B cell (primary cell): Measurements from ENCODE around the gene MME. TPM values are rescaled to one million over a fixed set of nuclear protein-coding genes. Genes with fewer than 3 reads are reported as not detected.
"Not testable (repeated sequence)": the region's sequence is repeated elsewhere in the genome, so short reads cannot be mapped to it uniquely, and the experiment has no call there.

Experiments used
- ATAC-seq: fragments of 200-7000 bp; cut with Tn5 transposase; one replicate; pipeline ENCODE4 v1.10.0; 2021; ENCODE audit warnings: low read depth, mild to moderate bottlenecking, moderate number of reproducible peaks, moderate library complexity
- CTCF ChIA-PET: fragments of 350-600 bp; sonication (Branson Sonifier 250); formaldehyde crosslinking; loops from one replicate; lab custom pipeline; 2021; ENCODE audit warnings: antibody characterized with exemption, inconsistent platforms; lab: Charles Lee
- POLR2A ChIA-PET: fragments of 350-600 bp; sonication (Branson Sonifier 250); formaldehyde crosslinking; loops from one replicate; lab custom pipeline; 2021; ENCODE audit warnings: antibody characterized with exemption; lab: Charles Lee
- DNase-seq: peaks from one replicate; pipeline ENCODE4 v3.0.0; 2013
- H2AFZ ChIP-seq: 2 replicates; pipeline ENCODE4 v1.6.1; 2012; ENCODE audit warnings: mild to moderate bottlenecking, low read depth, low read length; ENCODE audit not compliant: insufficient read depth, poor library complexity, severe bottlenecking
- H3K27ac ChIP-seq, 2 donors: 1 replicate in 1 of 2; 2 replicates in 1 of 2; pipeline ENCODE4 v1.5.1; 2012 to 2013; ENCODE audit warnings: low read length in 2 of 2, mild to moderate bottlenecking in 2 of 2, moderate library complexity in 1 of 2
- H3K27me3 ChIP-seq, 4 experiments: fragments of 200-600 bp in 1 of 4; sonication (generic) in 1 of 4; replicated peaks in 1 of 4; 1 replicate in 2 of 4; 2 replicates in 2 of 4; pipeline versions ENCODE4 v1.6.1 to v1.7.0; 2013 to 2016; ENCODE audit warnings: low read length in 3 of 4, mild to moderate bottlenecking in 2 of 4, mixed read lengths in 1 of 4, moderate library complexity in 1 of 4; ENCODE audit not compliant: insufficient read depth in 4 of 4, control insufficient read depth in 3 of 4; ENCODE audit errors: control extremely low read depth in 1 of 4
- H3K36me3 ChIP-seq, 2 experiments: replicated peaks in 1 of 2; 1 replicate in 1 of 2; 2 replicates in 1 of 2; pipeline versions ENCODE4 v1.6.1 to v1.7.1; 2013; ENCODE audit warnings: low read length in 1 of 2; ENCODE audit not compliant: insufficient read depth in 2 of 2, control insufficient read depth in 1 of 2; ENCODE audit errors: control extremely low read depth in 1 of 2, extremely low read depth in 1 of 2
- H3K4me1 ChIP-seq, 2 donors: fragments of 200-600 bp in 1 of 2; sonication (generic) in 1 of 2; 1 replicate in 1 of 2; 2 replicates in 1 of 2; pipeline versions ENCODE4 v1.5.1 to v1.6.1; 2013 to 2017; ENCODE audit warnings: low read length in 2 of 2; ENCODE audit not compliant: control insufficient read depth in 2 of 2, insufficient read depth in 2 of 2
- H3K4me2 ChIP-seq: replicated peaks from 2 replicates; pipeline ENCODE3; 2012; ENCODE audit warnings: mild to moderate bottlenecking, low read depth, low read length; ENCODE audit not compliant: poor library complexity, severe bottlenecking
- H3K4me3 ChIP-seq, 5 experiments: fragments of 200-600 bp in 1 of 5; sonication (generic) in 1 of 5; 1 replicate in 3 of 5; 2 replicates in 2 of 5; pipeline versions ENCODE4 v1.5.1 to v1.7.0; 2011 to 2016; ENCODE audit warnings: low read length in 4 of 5, mild to moderate bottlenecking in 4 of 5, low read depth in 2 of 5, control low read depth in 1 of 5, moderate library complexity in 1 of 5; ENCODE audit not compliant: insufficient read depth in 1 of 5; ENCODE audit errors: control extremely low read depth in 1 of 5, extremely low read depth in 1 of 5
- H3K79me2 ChIP-seq: fragments of 200-600 bp; sonication (generic); one replicate; pipeline ENCODE4 v1.6.0; 2016; ENCODE audit warnings: low read length; ENCODE audit not compliant: control insufficient read depth, insufficient read depth
- H3K9ac ChIP-seq: fragments of 200-600 bp; sonication (generic); 2 replicates; pipeline ENCODE4 v1.6.1; 2017; ENCODE audit warnings: mild to moderate bottlenecking, low read length, moderate library complexity
- H3K9me3 ChIP-seq, 3 donors: one replicate each; pipeline versions ENCODE4 v1.6.1 to v1.7.1; 2013; ENCODE audit warnings: low read length in 2 of 3; ENCODE audit not compliant: control insufficient read depth in 2 of 3, insufficient read depth in 1 of 3; ENCODE audit errors: control extremely low read depth in 1 of 3
- H4K20me1 ChIP-seq: 2 replicates; pipeline ENCODE4 v1.6.0; 2012; ENCODE audit warnings: mild to moderate bottlenecking, low read length; ENCODE audit not compliant: insufficient read depth, control insufficient read depth, poor library complexity, severe bottlenecking
- H3K27ac Mint-ChIP-seq: one replicate; pipeline ENCODE4 v1.8.0; 2021; ENCODE audit warnings: mixed read lengths
- H3K27me3 Mint-ChIP-seq: one replicate; pipeline ENCODE4 v1.8.0; 2021; ENCODE audit warnings: mixed read lengths
- H3K4me1 Mint-ChIP-seq: one replicate; pipeline ENCODE4 v1.8.0; 2021; ENCODE audit warnings: mixed read lengths
- H3K4me3 Mint-ChIP-seq: one replicate; pipeline ENCODE4 v1.8.0; 2021; ENCODE audit warnings: mixed read lengths
- H3K9me3 Mint-ChIP-seq: one replicate; pipeline ENCODE4 v1.8.0; 2022; ENCODE audit warnings: mixed read lengths; ENCODE audit not compliant: insufficient read depth
- CTCF ChIP-seq: fragments of 200-600 bp; IDR thresholded peaks from one replicate; pipeline ENCODE4 v1.8.0; 2022; ENCODE audit warnings: antibody characterized with exemption, mild to moderate bottlenecking
- EZH2 ChIP-seq: IDR thresholded peaks from 2 replicates; pipeline ENCODE4 v1.6.1; 2012; ENCODE audit warnings: borderline replicate concordance, low read depth, mild to moderate bottlenecking, moderate library complexity, low read length; ENCODE audit not compliant: insufficient read depth, poor library complexity, severe bottlenecking
- WGBS: methylation state at CpG from one replicate; pipeline ENCODE4 v1.1.5; 2013; ENCODE audit warnings: missing lambda C conversion rate; ENCODE audit not compliant: insufficient coverage; 5-methylcytosine and 5-hydroxymethylcytosine counted together
- intact Hi-C: fragments of 100-400 bp; cut with micrococcal nuclease; formaldehyde crosslinking; loops from one replicate; pipeline ENCODE4 v1.10.0; 2022
- polyA plus RNA-seq: library from polyadenylated mRNA; depleted of rRNA; stranded (reverse); fragments of >200 nt; gene quantifications from 2 replicates; pipeline ENCODE4 v1.2.3, GENCODE V29; 2012
- total RNA-seq, 2 donors: library from RNA; stranded (reverse); fragments of 120-200 nt in 1 of 2; gene quantifications; 1 replicate in 1 of 2; 2 replicates in 1 of 2; pipeline versions ENCODE4 v1.2.3 to v1.2.4, GENCODE V29; 2013 to 2022

Gene MME
- total and polyA plus RNA-seq, 2 donors (not counting 1 experiment from before 2014, with no cell fraction given): 0.88 to 11.2 TPM

- peak overlapping the region; percentile 1 for H3K4me2 ChIP-seq
- no peaks in the 10 kb centered on the region for H4K20me1 ChIP-seq
- Mint-ChIP-seq H3K4me1 (peaks cover 17% of the 10 kb centered on the region), H3K27ac (no peak overlapping the region), H3K4me3 (no peak overlapping the region), H3K9me3 (peaks cover 2% of the 10 kb centered on the region), H3K27me3 (no peaks in the 10 kb centered on the region)
- no peaks in the 10 kb centered on the region for H3K36me3 ChIP-seq
- ChIA-PET POLR2A (no interaction called here), CTCF (no interaction called here)
- H3K79me2 ChIP-seq: no peaks in the 10 kb centered on the region
- WGBS: 78% methylated on average over 4 of the region's 4 CpGs
- TF ChIP-seq CTCF (no peak), EZH2 (no peak)
- no peak for DNase-seq
- H3K4me1 ChIP-seq: peaks cover 9 to 10% of the 10 kb centered on the region in 2 donors
- no peak overlapping the region for H3K9ac ChIP-seq
- no peak overlapping the region for H3K27ac ChIP-seq
- no peak overlapping the region for H3K4me3 ChIP-seq
- H3K27me3 ChIP-seq: no peaks in the 10 kb centered on the region
- H2AFZ ChIP-seq: no peak overlapping the region
- ATAC-seq: no peak
- intact Hi-C loops: no loop called here
- H3K9me3 ChIP-seq: no peaks in the 10 kb centered on the region
Observed at GRCh38 chr3:155131104-155131503, 51.0 kb downstream of the MME start.

GRCh38 chr3:155134311-155134710 is 54.2 kb downstream of the MME start:
- POLR2A ChIA-PET: not testable (repeated sequence)

More at GRCh38 chr3:155134311-155134710, 54.2 kb downstream of the MME start:
- H3K4me2 ChIP-seq, H3K4me3 ChIP-seq, H3K27ac ChIP-seq, H3K4me3 Mint-ChIP-seq, intact Hi-C loops, H3K79me2 ChIP-seq, H3K27me3 ChIP-seq, ATAC-seq, H4K20me1 ChIP-seq, H3K9me3 Mint-ChIP-seq, H3K9ac ChIP-seq, H3K9me3 ChIP-seq, H3K27me3 Mint-ChIP-seq, H3K4me1 ChIP-seq, H3K27ac Mint-ChIP-seq, H3K36me3 ChIP-seq, DNase-seq, H2AFZ ChIP-seq, CTCF ChIA-PET: not testable (repeated sequence)
- peaks cover 17% of the 10 kb centered on the region for H3K4me1 Mint-ChIP-seq
- WGBS: no CpG with 5 or more reads among the region's 1 CpG
